Measurements from ENCODE around the gene HTR3E.

HTR3E gene

DNA sequence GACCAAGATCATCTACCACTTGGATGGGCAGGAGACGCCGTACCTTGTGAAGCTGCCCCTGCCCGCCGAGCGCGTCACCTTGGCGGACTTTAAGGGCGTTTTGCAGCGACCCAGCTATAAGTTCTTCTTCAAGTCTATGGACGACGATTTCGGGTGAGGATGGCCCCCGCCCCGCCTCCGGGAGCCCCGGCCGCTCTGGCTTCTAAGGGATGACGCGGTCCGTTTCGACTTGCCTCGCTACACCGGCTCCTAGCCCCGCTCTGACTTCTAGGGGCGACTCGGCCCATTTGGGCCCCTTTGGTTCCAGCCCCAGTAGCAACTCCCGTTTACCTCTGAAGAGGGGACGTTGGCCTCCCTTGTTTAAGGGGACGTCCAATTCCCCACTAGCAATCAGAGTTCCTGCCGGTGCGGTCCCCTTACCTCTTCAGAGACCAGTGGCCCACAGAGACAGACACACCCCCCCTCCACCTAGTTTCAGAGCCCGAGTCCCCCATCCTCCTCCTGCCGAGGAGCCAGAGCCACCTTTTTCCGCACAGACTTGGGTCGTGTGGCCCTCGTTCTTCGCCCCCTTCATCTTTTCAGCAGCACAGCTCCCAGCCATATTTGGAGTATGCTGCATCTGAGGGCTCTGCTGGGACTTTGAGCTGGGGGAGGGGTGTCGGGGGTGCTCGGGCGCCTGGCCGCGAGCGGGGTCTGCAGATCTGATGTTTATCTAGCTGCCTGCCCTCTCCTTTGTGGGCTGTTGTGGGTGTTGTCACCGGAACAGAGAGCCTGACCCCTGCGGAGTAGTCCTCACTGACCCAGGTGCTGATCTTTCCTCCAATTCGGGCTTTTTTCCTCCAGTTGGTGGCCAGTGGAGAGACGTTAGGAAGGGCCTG is 59.0 kb downstream of the HTR3E start:
- TF ChIP-seq, protein P1, sequence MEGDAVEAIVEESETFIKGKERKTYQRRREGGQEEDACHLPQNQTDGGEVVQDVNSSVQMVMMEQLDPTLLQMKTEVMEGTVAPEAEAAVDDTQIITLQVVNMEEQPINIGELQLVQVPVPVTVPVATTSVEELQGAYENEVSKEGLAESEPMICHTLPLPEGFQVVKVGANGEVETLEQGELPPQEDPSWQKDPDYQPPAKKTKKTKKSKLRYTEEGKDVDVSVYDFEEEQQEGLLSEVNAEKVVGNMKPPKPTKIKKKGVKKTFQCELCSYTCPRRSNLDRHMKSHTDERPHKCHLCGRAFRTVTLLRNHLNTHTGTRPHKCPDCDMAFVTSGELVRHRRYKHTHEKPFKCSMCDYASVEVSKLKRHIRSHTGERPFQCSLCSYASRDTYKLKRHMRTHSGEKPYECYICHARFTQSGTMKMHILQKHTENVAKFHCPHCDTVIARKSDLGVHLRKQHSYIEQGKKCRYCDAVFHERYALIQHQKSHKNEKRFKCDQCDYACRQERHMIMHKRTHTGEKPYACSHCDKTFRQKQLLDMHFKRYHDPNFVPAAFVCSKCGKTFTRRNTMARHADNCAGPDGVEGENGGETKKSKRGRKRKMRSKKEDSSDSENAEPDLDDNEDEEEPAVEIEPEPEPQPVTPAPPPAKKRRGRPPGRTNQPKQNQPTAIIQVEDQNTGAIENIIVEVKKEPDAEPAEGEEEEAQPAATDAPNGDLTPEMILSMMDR (IDR thresholded peaks at IDR 0.05) = no peak
- H3K27ac ChIP-seq = peak overlapping the region; percentile 86

DNA sequence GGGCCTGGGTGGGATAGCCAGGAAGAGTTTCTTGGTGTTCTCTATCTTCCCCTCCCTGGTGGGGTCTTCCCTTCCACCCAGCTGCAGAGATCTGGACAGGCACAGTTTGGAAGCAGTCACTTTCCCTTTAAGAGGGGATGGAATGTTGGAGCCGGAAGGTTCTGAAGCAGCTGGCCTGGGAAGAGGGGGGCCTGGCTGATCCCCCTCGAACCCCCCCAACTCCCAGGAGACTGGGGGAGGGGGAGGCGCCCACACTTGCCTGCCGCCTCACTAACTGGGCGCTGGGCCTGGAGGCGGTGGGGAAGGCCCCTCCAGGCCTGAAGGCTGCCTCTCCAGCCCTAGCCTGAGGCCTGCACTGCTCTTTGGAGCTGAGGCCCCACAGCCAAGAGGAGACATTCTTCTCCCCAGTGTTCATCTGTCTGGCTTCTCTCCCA is 59.7 kb downstream of the HTR3E start:
- TF ChIP-seq ZFX (IDR thresholded peaks at IDR 0.05; ENCODE audit: borderline replicate concordance) = no peak
- TF ChIP-seq, protein P1 (IDR thresholded peaks at IDR 0.05) = no peak
- peak overlapping the region; percentile 86 for H3K27ac ChIP-seq
